A549 (cell line): Measurements from ENCODE around the gene HASPIN.

ENCODE experiments used
- CEBPB ChIP-seq, 2 experiments: fragments of >200 bp in 1 of 2; sonication (Bioruptor Twin) in 1 of 2; formaldehyde crosslinking in 1 of 2; IDR thresholded peaks; 2 replicates each; pipeline ENCODE4 v1.6.1; 2012 to 2016
- CTCF ChIP-seq: fragments of >200 bp; sonication (Bioruptor Twin); formaldehyde crosslinking; IDR thresholded peaks from 3 replicates; pipeline ENCODE4 v1.5.1; 2016
- E2F6 ChIP-seq: IDR thresholded peaks from 2 replicates; pipeline ENCODE4 v1.6.1; 2012; ENCODE audit warnings: low read depth, borderline replicate concordance
- FOSL2 ChIP-seq, 2 experiments: fragments of 450-650 bp in 1 of 2; fragments of >200 bp in 1 of 2; sonication (Bioruptor Twin) in 1 of 2; formaldehyde crosslinking; IDR thresholded peaks; 2 replicates each; pipeline versions ENCODE4 v1.5.0 to v1.6.1; 2016 to 2020; ENCODE audit warnings: mild to moderate bottlenecking in 1 of 2, moderate library complexity in 1 of 2
- HDAC2 ChIP-seq: fragments of 200-600 bp; sonication (generic); IDR thresholded peaks from 2 replicates; pipeline ENCODE4 v1.6.1; 2016
- NFE2L2 ChIP-seq: fragments of 150-350 bp; conservative IDR thresholded peaks from 2 replicates; pipeline ENCODE4 v1.6.1; 2014; ENCODE audit warnings: low read length
- POLR2A ChIP-seq: IDR thresholded peaks from 2 replicates; pipeline ENCODE4 v1.6.1; 2012; ENCODE audit warnings: mild to moderate bottlenecking, low read length
- REST ChIP-seq: fragments of 200-600 bp; sonication (generic); IDR thresholded peaks from 2 replicates; pipeline ENCODE4 v1.6.1; 2016; ENCODE audit warnings: antibody characterized with exemption, mild to moderate bottlenecking, moderate library complexity

GRCh38 chr17:3715296-3715695, 8.4 kb upstream of the HASPIN start:
- TF ChIP-seq REST = no peak
- TF ChIP-seq CTCF = no peak
- TF ChIP-seq E2F6 = no peak
- TF ChIP-seq POLR2A = no peak
- TF ChIP-seq HDAC2 = no peak
- TF ChIP-seq CEBPB (IDR thresholded peaks at IDR 0.05) = no peak
- no peak for TF ChIP-seq FOSL2 (IDR thresholded peaks at IDR 0.05)
- TF ChIP-seq FOSL2 (CRISPR knock-in tag; IDR thresholded peaks at IDR 0.05) = no peak
- TF ChIP-seq NFE2L2 = no peak
